Activated naive CD8-positive, alpha-beta T cell treated with anti-CD3 and anti-CD28 coated beads for 36 hours (primary cell): ENCODE measurements around the gene CCDC148. TPM values are rescaled to one million over a fixed set of nuclear protein-coding genes. Genes with fewer than 3 reads are reported as not detected.

Experiments used
- DNase-seq: peaks from one replicate; pipeline ENCODE4 v3.0.0; 2021
- H3K27ac Mint-ChIP-seq: one replicate; pipeline ENCODE4 v1.8.0; 2022; ENCODE audit warnings: mild to moderate bottlenecking, moderate library complexity, mixed read lengths
- H3K27me3 Mint-ChIP-seq: one replicate; pipeline ENCODE4 v1.8.0; 2022; ENCODE audit warnings: mild to moderate bottlenecking, mixed read lengths
- H3K36me3 Mint-ChIP-seq: one replicate; pipeline ENCODE4 v1.8.0; 2021; ENCODE audit warnings: mild to moderate bottlenecking, mixed read lengths
- H3K4me1 Mint-ChIP-seq: one replicate; pipeline ENCODE4 v1.8.0; 2021; ENCODE audit warnings: mixed read lengths
- H3K4me3 Mint-ChIP-seq: one replicate; pipeline ENCODE4 v1.8.0; 2022; ENCODE audit warnings: mild to moderate bottlenecking, moderate library complexity, mixed read lengths
- H3K9me3 Mint-ChIP-seq: one replicate; pipeline ENCODE4 v1.8.0; 2022; ENCODE audit warnings: mixed read lengths
- total RNA-seq, 2 experiments: library from RNA; stranded (reverse); gene quantifications; one replicate each; pipeline ENCODE4 v1.2.3, GENCODE V29; 2021

The CCDC148 gene
- not detected for total RNA-seq

- Mint-ChIP-seq H3K36me3 (peaks cover 9% of the 10 kb centered on the region), H3K4me3 (peak within 1 kb of the TSS; percentile 94), H3K4me1 (peaks cover 29% of the 10 kb centered on the region), H3K27ac (peak within 1 kb of the TSS; percentile 83), H3K27me3 (peaks cover 28% of the 10 kb centered on the region), H3K9me3 (no peaks in the 10 kb centered on the region)
- DNase-seq, result peak; percentile 92
Observed at GRCh38 chr2:158456309-158457066, at the start of gene CCDC148, which contains the start of gene PKP4. Gene CCDC148, minus strand, starts transcription at chr2:158456753. Its CDS starts 314 bp downstream, at chr2:158456439. Gene PKP4, plus strand, starts transcription at chr2:158456952. Its CDS starts 76,233 bp downstream, at chr2:158533185.

GRCh38 chr2:158505448-158505934 is 48.9 kb upstream of the CCDC148 start:
- H3K4me3 Mint-ChIP-seq, result no peak overlapping the region

GRCh38 chr2:158504088-158504487 is 47.5 kb upstream of the CCDC148 start:
- no peaks in the 10 kb centered on the region for H3K9me3 Mint-ChIP-seq
- no peaks in the 10 kb centered on the region for H3K27me3 Mint-ChIP-seq
- no peak overlapping the region for H3K27ac Mint-ChIP-seq
- no peak overlapping the region for H3K4me3 Mint-ChIP-seq
- peaks cover 5% of the 10 kb centered on the region for H3K4me1 Mint-ChIP-seq
- DNase-seq, result no peak
- peaks cover 12% of the 10 kb centered on the region for H3K36me3 Mint-ChIP-seq

More at GRCh38 chr2:158505448-158505934, 48.9 kb upstream of the CCDC148 start:
- Mint-ChIP-seq H3K27ac (no peak overlapping the region), H3K9me3 (no peaks in the 10 kb centered on the region), H3K36me3 (peaks cover 12% of the 10 kb centered on the region), H3K27me3 (no peaks in the 10 kb centered on the region), H3K4me1 (peaks cover 7% of the 10 kb centered on the region)
- DNase-seq, result no peak

- peaks cover 18% of the 10 kb centered on the region for H3K36me3 Mint-ChIP-seq
- DNase-seq, result no peak
- H3K27me3 Mint-ChIP-seq, result no peaks in the 10 kb centered on the region
- H3K4me1 Mint-ChIP-seq, result peaks cover 5% of the 10 kb centered on the region
- H3K9me3 Mint-ChIP-seq, result no peaks in the 10 kb centered on the region
- H3K27ac Mint-ChIP-seq, result no peak overlapping the region
- H3K4me3 Mint-ChIP-seq, result no peak overlapping the region
Observed at GRCh38 chr2:158502974-158503373, 46.4 kb upstream of the CCDC148 start.

- Mint-ChIP-seq H3K9me3 (no peaks in the 10 kb centered on the region), H3K27me3 (no peaks in the 10 kb centered on the region), H3K36me3 (peaks cover 11% of the 10 kb centered on the region), H3K4me3 (no peak overlapping the region), H3K27ac (no peak overlapping the region), H3K4me1 (peaks cover 9% of the 10 kb centered on the region)
- DNase-seq, result no peak
Observed at GRCh38 chr2:158501301-158501700, 44.7 kb upstream of the CCDC148 start.

GRCh38 chr2:158500333-158500732 is 43.8 kb upstream of the CCDC148 start:
- Mint-ChIP-seq H3K9me3 (no peaks in the 10 kb centered on the region), H3K36me3 (peaks cover 11% of the 10 kb centered on the region), H3K4me3 (no peak overlapping the region), H3K27me3 (no peaks in the 10 kb centered on the region), H3K4me1 (peaks cover 7% of the 10 kb centered on the region), H3K27ac (no peak overlapping the region)
- DNase-seq, result no peak

- Mint-ChIP-seq H3K4me1 (peaks cover 7% of the 10 kb centered on the region), H3K36me3 (peaks cover 11% of the 10 kb centered on the region), H3K9me3 (no peaks in the 10 kb centered on the region), H3K27ac (no peak overlapping the region), H3K4me3 (no peak overlapping the region), H3K27me3 (no peaks in the 10 kb centered on the region)
- DNase-seq, result no peak
Observed at GRCh38 chr2:158499383-158499782, 42.8 kb upstream of the CCDC148 start.

- H3K36me3 Mint-ChIP-seq, result peaks cover 11% of the 10 kb centered on the region
- peaks cover 7% of the 10 kb centered on the region for H3K4me1 Mint-ChIP-seq
- no peak for DNase-seq
- H3K9me3 Mint-ChIP-seq, result no peaks in the 10 kb centered on the region
- H3K27me3 Mint-ChIP-seq, result no peaks in the 10 kb centered on the region
- H3K27ac Mint-ChIP-seq, result no peak overlapping the region
- no peak overlapping the region for H3K4me3 Mint-ChIP-seq
Observed at GRCh38 chr2:158498749-158499136, 42.2 kb upstream of the CCDC148 start.

- H3K27ac Mint-ChIP-seq, result no peak overlapping the region
- peaks cover 8% of the 10 kb centered on the region for H3K4me1 Mint-ChIP-seq
- H3K9me3 Mint-ChIP-seq, result no peaks in the 10 kb centered on the region
- H3K27me3 Mint-ChIP-seq, result no peaks in the 10 kb centered on the region
- DNase-seq, result no peak
- H3K4me3 Mint-ChIP-seq, result no peak overlapping the region
- peaks cover 11% of the 10 kb centered on the region for H3K36me3 Mint-ChIP-seq
Observed at GRCh38 chr2:158498043-158498748, 41.6 kb upstream of the CCDC148 start.

GRCh38 chr2:158497486-158497885 is 40.9 kb upstream of the CCDC148 start:
- H3K27me3 Mint-ChIP-seq, result no peaks in the 10 kb centered on the region
- DNase-seq, result no peak
- H3K27ac Mint-ChIP-seq, result no peak overlapping the region
- H3K4me3 Mint-ChIP-seq, result no peak overlapping the region
- no peaks in the 10 kb centered on the region for H3K9me3 Mint-ChIP-seq
- H3K36me3 Mint-ChIP-seq, result peaks cover 11% of the 10 kb centered on the region
- peaks cover 8% of the 10 kb centered on the region for H3K4me1 Mint-ChIP-seq

GRCh38 chr2:158496986-158497385 is 40.4 kb upstream of the CCDC148 start:
- H3K4me3 Mint-ChIP-seq, result no peak overlapping the region
- no peaks in the 10 kb centered on the region for H3K9me3 Mint-ChIP-seq
- peaks cover 11% of the 10 kb centered on the region for H3K36me3 Mint-ChIP-seq
- no peaks in the 10 kb centered on the region for H3K27me3 Mint-ChIP-seq
- no peak overlapping the region for H3K27ac Mint-ChIP-seq
- DNase-seq, result no peak
- peaks cover 8% of the 10 kb centered on the region for H3K4me1 Mint-ChIP-seq

GRCh38 chr2:158495175-158495574 is 38.6 kb upstream of the CCDC148 start:
- Mint-ChIP-seq H3K4me3 (no peak overlapping the region), H3K9me3 (no peaks in the 10 kb centered on the region), H3K27me3 (no peaks in the 10 kb centered on the region), H3K36me3 (peaks cover 8% of the 10 kb centered on the region), H3K27ac (no peak overlapping the region), H3K4me1 (peaks cover 8% of the 10 kb centered on the region)
- no peak for DNase-seq

GRCh38 chr2:158493458-158493857 is 36.9 kb upstream of the CCDC148 start:
- no peaks in the 10 kb centered on the region for H3K27me3 Mint-ChIP-seq
- no peak for DNase-seq
- peaks cover 5% of the 10 kb centered on the region for H3K4me1 Mint-ChIP-seq
- no peak overlapping the region for H3K27ac Mint-ChIP-seq
- H3K4me3 Mint-ChIP-seq, result no peak overlapping the region
- H3K36me3 Mint-ChIP-seq, result peaks cover 3% of the 10 kb centered on the region
- H3K9me3 Mint-ChIP-seq, result no peaks in the 10 kb centered on the region

- no peaks in the 10 kb centered on the region for H3K36me3 Mint-ChIP-seq
- H3K4me3 Mint-ChIP-seq, result no peak overlapping the region
- H3K27me3 Mint-ChIP-seq, result no peaks in the 10 kb centered on the region
- no peak for DNase-seq
- H3K27ac Mint-ChIP-seq, result no peak overlapping the region
- H3K4me1 Mint-ChIP-seq, result peaks cover 6% of the 10 kb centered on the region
- no peaks in the 10 kb centered on the region for H3K9me3 Mint-ChIP-seq
Observed at GRCh38 chr2:158491072-158491471, 34.5 kb upstream of the CCDC148 start.

GRCh38 chr2:158489366-158490112 is 33.0 kb upstream of the CCDC148 start:
- no peak overlapping the region for H3K27ac Mint-ChIP-seq
- H3K27me3 Mint-ChIP-seq, result no peaks in the 10 kb centered on the region
- H3K4me1 Mint-ChIP-seq, result peaks cover 11% of the 10 kb centered on the region
- no peak overlapping the region for H3K4me3 Mint-ChIP-seq
- H3K36me3 Mint-ChIP-seq, result no peaks in the 10 kb centered on the region
- DNase-seq, result no peak
- no peaks in the 10 kb centered on the region for H3K9me3 Mint-ChIP-seq
